Activated gamma-delta T cell treated with anti-CD3 and anti-CD28 coated beads, Interleukin-2, amount 50 U/mL, for 16 hours (primary cell): ENCODE measurements around the gene RNU1-2.
A peak's percentile ranks its signal among the peaks of the same experiment; 100 is the strongest.
"Not testable (repeated sequence)": the region's sequence is repeated elsewhere in the genome, so short reads cannot be mapped to it uniquely, and the experiment has no call there.

Source experiments
- DNase-seq: peaks from one replicate; pipeline ENCODE4 v3.0.0-alpha.2; 2020; ENCODE audit warnings: low read depth

RNU1-2 gene

GRCh38 chr1:16911851-16912721 lies 16.3 kb downstream of the RNU1-2 start:
- not testable (repeated sequence) for DNase-seq

GRCh38 chr1:16912742-16913141 lies 17.0 kb downstream of the RNU1-2 start:
- DNase-seq: not testable (repeated sequence)

GRCh38 chr1:16913181-16913832 lies 17.5 kb downstream of the RNU1-2 start:
- no peak for DNase-seq

- peak; percentile 93 for DNase-seq
Observed at GRCh38 chr1:16913833-16914662, 18.3 kb downstream of the RNU1-2 start.

- not testable (repeated sequence) for DNase-seq
Observed at GRCh38 chr1:16914928-16915626, 19.3 kb downstream of the RNU1-2 start.

- no peak for DNase-seq
Observed at GRCh38 chr1:16915627-16915973, 19.8 kb downstream of the RNU1-2 start.

GRCh38 chr1:16916036-16916880 lies 20.5 kb downstream of the RNU1-2 start:
- not testable (repeated sequence) for DNase-seq

- DNase-seq: no peak
Observed at GRCh38 chr1:16918371-16918770, 22.6 kb downstream of the RNU1-2 start.

GRCh38 chr1:16918936-16919665 lies 23.3 kb downstream of the RNU1-2 start:
- not testable (repeated sequence) for DNase-seq

- no peak for DNase-seq
Observed at GRCh38 chr1:16920951-16921350, 25.2 kb downstream of the RNU1-2 start.

- DNase-seq: no peak
Observed at GRCh38 chr1:16921391-16922185, 25.8 kb downstream of the RNU1-2 start, which contains the start of gene CROCC. Gene CROCC (plus strand): TSS chr1:16921931. CDS start chr1:16922019, 88 bp downstream.

- no peak for DNase-seq
Observed at GRCh38 chr1:16922466-16922865, 26.7 kb downstream of the RNU1-2 start.

GRCh38 chr1:16922885-16923431 lies 27.2 kb downstream of the RNU1-2 start:
- DNase-seq: no peak

GRCh38 chr1:16924216-16924918 lies 28.6 kb downstream of the RNU1-2 start:
- DNase-seq: no peak

GRCh38 chr1:16924919-16925477 lies 29.2 kb downstream of the RNU1-2 start:
- no peak for DNase-seq

GRCh38 chr1:16925635-16926490 lies 30.1 kb downstream of the RNU1-2 start:
- DNase-seq: no peak

GRCh38 chr1:16926491-16927073 lies 30.8 kb downstream of the RNU1-2 start:
- DNase-seq: no peak
